SW480 (cell line): Measurements from ENCODE around the gene SBSN.

Source experiments
- DNase-seq: peaks from one replicate; pipeline ENCODE4 v3.0.0-alpha.2; 2016; ENCODE audit warnings: low spot score

SBSN gene

DNA sequence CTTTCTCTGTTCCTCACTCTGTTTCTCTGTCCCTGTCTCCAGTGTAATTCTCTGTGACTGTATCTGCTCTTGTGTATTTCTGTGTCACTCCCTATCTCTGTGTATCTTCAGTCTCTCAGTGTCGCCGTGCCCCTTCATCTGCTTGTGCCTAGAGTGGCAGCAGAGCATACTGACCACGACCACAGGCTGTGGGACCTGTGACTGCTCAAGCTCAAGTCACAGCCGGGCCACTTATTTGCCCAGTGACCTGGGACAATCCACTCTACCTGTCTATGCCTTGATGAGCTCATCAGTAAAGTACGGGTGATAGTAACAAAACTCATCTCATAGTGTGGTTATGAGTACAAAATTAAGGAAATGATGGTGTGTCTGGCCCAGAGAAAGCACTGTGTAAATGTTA, 26.0 kb upstream of the SBSN start:
- no peak for DNase-seq

DNA sequence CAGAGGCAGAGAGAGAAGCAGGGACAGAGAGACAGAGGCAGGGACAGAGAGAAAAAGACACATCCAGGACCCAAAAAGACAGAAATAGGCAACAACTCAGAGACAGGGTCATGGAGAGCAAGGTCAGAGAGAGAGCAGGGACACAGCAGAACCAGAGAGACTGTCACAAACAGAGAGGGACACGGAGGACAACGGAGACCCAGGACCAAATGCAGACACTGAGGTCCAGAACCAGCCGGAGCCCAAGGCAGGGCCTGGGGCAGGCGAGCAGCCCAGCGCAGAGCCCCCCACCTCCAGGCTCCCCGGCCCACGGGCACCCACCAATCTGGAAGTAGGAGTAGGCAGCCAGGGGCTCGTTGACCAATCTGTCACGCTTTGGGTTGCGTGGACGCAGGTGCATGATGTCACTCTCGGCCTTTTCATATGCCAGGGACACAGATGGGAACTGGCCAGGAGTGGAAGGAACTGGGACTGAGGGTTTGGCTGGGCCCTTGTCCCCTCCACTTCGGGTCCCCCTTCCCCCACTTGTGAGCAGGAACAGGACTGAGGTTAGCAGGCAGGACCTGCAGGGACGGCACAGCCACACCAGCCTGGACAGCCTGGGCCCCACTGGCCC, 25.4 kb upstream of the SBSN start:
- DNase-seq = no peak

DNA sequence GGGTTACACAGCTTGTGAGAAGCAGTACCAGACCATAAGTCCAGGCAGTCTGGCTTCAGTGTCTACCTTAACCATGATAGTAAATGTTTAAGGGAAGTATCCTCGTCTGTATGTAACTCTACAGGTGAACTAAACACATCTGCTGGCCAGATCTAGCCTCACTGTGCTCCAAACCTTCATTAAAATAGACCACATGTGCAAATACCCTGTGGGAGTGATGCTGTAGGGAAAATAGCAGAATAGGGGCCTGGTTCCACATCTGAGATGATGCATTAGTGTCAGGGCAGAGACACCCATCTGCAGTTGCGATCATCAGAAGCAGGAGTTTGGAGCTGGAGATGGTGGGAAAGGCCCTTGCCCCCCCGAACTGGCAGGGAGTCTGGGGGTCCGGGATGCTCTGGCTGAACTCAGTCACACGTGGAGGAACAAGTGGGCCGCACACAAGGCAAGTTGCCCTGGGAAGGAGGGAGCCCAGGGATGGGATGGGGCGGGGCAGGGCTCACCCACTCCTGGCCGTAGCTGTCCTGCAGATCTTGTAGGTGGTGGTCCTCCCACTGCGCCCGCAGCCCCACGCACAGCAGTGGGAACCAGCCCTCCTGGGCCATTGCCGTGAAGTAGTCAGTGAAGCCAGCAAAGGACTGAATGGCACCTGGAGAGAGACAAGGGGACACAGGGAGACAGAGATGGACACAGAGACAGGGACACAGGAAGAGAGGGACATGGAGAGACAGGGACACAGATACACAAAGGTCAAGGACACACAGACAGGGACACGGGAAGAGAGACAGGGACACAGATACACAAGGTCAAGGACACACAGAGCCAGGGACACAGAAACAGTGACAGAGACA, 24.6 kb upstream of the SBSN start:
- no peak for DNase-seq

DNA sequence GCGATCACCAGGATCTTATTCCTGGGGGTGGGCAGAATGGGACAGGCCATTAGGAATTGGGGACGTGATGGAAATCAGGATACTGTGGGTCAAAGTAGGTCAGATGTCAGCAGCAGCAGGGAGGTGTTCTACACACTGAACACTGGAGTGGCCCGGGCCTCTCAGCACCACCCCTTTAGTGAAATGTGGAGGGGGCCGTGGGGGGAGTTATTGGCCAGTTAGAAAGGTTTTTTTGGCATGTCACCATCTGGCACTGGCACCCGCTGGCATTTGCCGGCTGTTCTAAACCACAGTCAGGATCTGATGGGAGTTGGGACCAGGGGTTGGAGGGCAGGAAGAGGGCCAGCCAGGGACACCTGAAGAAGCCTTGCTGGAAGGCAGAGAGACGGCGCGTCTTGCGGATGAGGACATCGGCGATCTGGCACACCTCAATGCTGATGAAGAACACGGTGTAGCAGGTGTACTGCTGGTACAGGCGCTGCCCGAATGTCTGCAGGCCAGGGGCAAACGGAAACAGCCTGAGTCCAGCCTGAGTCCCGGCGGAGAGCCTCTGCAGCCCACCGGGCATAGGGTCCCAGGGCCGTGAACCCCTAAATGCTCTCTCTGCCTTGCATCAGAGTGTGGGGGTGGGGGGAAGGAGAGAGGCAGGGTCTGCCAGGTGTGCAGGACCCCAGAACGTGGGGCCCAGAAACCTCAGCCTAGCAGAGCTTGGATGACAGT, 23.1 kb upstream of the SBSN start:
- no peak for DNase-seq

DNA sequence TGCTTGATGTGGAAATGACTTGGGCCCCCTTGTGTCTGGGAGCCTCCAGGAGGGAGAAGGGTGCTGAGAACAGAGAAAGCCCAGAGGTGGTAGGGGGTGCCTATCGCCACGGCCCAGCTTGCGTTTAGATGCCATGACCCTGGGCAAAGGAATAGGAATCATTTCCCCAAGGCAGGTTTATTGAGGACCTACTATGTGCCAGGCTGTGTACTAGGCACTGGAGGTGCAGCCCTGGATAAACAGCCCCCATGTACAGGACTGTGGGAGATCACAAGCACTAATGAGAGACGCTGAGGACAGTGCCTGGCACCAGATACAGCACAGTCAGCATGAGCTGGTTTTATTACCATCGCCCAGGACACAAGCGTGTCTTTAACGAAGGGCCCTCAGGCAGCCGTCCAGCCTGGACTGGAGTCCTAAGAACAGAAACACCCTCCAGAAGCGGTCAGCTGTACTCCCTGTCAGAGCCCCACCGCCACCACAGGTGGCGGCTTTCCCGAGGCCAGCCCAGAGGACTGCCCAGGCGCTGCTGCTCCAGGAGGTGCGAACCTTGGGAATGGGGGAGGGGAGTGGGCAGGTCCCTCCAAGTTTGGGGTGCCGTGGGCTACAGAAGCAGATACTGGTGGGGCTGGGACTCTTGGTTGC, 21.9 kb upstream of the SBSN start:
- DNase-seq = no peak

DNA sequence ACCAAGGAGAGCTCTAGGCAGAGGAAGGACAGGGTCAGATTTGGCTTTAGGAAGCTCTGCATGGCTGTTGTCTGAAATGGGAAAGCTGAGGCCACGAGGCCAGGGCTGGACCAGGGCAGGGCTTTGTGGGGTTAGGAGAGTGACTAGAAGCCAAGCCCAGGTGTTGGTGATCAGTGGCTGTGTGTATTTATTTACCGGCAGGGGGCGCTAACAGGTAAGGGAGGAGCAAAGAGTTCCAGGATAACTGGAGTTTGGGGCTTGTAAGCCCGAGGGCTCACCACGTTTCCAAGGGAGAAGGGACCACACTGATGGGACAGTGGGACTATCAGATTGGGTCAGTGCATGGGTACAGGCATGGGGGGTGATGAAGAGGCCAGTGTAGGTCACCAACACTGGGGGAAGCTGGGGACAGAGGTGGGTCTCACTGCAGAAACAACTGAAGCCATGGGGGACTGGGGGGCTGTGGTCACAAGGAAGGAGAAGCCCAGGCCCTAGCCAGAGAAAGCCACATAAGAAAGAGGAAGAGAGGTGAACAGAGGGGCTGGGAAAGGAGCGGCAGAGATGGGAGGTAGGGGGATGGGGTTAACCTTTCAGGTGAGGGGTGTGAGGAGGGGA, 21.2 kb upstream of the SBSN start:
- DNase-seq = peak; percentile 85

DNA sequence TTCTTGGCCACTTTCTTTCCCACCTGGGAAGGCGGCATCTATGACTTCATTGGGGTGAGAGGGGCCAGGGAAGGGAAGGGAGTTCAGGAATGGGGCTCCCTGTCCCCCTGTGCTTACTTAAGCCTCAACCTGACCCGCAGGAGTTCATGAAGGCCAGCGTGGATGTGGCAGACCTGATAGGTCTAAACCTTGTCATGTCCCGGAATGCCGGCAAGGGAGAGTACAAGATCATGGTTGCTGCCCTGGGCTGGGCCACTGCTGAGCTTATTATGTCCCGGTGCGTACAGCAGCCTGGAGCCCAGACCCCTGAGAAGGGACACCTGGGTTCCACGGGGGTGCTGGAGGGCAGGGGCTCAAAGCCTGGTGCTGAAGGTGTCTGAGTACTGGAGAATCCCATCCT, 18.4 kb upstream of the SBSN start:
- DNase-seq = no peak

DNA sequence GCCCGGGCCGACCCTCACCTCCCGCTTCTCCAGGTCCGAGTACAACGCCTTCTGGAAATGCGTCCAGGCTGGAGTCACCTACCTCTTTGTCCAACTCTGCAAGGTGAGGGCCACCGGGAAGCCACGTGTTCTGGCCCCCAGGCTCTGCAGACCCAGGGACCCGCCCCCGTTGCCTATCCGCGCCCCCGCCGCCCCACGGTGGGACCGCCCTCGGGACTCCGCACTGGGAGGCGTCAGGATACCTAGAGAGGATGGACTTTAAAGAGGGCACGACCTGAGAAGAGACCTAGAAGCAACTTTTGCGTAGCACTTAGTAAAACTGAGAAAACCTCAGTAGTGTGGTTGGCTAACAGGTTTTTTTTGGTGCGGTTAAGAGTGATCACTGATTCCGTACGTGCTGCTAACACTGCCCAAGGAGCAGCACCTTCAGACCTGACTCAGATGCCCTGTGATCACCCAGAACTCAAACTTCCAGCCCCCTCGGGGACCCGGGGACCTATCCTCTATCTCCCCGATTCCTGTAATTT, 17.8 kb upstream of the SBSN start:
- peak; percentile 33 for DNase-seq

DNA sequence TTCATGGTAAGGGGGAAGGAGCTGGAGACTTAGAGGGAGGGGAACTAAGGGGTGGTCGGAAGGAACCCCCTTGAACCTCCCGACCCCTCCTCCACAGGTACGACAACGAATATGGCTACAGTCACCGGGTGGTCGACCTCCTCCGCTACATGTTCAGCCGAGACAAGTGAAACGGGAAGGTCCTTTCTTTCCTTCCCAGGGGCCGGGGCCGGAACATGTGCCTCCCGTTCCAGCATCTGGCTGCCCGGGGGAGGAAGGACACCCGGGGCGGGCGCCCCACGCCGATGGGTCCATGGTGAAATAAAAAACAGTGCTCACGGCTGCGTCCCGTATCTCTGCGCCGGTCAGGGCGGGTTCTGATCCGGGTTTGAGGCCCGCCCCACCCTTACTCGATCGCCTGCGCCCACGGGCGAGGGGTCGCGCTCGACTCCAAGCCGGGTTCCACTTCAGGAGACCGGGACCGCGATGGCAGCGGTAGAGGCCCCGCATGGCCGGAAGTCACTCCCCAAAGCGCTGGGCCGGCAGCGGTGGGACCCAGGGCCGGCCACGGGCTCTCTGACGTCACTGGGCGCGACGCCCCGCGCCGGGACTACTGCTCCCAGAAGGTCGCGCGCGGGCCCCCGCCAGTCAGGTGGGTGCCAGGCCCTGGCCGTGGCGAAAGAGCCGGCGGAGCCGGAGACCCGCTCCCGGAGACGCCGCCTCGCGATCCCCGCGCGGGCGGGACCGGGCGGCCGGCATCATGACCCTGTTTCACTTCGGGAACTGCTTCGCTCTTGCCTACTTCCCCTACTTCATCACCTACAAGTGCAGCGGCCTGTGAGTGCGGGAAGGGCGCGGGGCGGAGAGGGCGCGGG, 17.1 kb upstream of the SBSN start, which contains the start of gene TMEM147:
Gene TMEM147, plus strand, starts transcription at position 626 of the 854 bp plus-strand sequence. Its CDS starts 114 bp downstream, at position 740.
- peak; percentile 92 for DNase-seq

DNA sequence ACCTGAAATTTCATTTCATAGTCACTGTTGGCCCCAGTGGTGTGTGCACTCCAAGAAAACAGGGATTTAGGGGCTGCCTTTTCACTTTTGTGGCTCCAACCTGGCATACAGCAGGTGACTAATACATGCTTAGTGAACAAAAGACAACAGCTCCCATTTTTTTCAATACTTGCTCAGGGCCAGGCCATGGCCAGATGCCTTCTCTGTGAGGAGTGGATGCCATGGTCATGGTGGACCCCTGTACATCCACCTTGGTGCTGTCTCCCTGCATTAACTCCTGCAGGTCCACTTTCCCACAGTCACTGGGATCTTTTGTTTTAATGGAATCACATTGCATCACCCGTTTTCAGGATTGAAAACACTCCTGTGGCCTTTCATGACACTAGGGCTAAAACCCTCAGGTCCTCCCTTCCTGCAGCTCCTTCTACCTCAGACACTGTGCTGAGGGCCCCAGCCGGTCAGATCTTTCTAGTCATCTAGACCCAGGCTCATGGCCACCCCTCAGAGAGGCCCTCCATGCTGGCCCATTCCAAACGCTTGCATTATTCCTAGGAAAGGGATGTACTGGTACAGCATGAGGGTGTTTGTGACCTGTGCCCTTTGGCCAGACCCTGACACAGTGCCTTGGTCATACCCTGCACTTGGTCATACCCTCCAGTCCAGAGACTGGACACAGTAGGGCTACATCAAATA, 16.1 kb upstream of the SBSN start:
- DNase-seq = no peak

DNA sequence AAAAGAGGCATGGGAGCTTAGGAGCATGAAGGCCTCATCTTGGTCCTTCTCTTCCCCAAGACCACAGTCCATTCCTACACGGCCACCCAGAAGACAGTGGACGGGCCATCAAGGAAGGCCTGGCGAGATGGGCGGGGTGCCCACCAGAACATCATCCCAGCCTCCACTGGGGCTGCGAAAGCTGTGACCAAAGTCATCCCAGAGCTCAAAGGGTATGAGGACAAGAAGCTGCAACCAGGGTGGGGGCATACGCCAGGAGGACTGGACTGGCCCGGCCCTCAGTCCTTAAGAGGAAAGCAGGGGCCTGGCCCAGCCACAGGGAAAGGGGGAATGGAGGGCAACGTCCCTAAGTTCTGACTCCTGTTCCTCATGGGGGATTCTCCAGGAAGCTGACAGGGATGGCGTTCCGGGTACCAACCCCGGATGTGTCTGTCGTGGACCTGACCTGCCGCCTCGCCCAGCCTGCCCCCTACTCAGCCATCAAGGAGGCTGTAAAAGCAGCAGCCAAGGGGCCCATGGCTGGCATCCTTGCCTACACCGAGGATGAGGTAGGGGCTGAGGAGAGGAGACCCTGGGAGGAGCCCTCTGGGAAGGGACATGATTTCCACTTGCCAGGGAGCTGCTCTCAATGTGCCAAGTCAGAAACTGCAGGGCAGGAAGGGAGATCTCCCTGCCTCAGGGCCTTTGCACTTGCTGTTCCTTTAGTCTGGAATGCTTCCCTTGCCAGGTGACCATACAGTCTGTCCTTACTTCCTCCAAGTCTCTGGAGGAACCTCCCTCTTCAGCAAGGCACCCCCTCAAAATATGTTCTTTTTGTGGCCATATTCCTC, 15.4 kb upstream of the SBSN start:
- DNase-seq = no peak

DNA sequence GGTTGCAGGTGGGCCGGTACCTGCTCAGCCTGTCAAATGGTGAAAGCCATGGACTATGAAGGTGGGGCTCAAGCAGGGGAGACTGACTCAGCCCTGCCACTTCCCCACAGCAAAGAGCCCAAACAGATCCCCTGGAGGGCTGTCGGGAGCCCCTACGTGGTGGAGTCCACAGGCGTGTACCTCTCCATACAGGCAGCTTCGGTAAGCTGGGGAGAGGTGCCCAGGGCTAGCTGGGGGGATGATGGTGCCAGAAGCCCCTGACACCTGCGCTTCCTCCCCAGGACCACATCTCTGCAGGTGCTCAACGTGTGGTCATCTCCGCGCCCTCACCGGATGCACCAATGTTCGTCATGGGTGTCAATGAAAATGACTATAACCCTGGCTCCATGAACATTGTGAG, 14.1 kb upstream of the SBSN start:
- no peak for DNase-seq

DNA sequence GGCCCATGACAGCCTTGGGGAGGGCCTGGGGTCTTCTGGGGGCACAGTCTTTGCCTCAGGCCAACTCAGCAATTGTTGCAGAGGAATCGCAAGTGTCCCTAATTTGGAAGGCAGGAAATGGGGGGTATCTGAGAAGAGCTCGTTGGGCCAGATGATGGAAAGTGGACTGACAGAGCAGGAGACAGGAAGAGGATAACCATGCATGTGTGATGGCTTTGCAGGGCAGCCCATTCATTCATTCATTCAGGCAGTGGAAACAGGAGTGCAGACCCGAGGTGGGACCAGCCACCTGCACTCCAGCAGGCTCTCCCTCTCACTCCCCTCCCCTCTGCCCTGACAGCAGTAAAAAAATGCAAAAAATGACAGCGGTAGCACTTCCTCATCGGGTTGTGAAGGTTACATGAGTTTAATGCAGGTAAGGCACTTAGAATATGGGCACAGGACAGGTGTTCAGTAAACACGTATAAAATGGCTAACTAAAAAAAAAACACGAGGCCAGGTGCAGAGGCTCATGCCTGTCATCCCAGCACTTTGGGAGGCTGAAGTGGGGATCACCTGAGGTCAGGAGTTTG, 12.3 kb upstream of the SBSN start:
- DNase-seq = no peak

DNA sequence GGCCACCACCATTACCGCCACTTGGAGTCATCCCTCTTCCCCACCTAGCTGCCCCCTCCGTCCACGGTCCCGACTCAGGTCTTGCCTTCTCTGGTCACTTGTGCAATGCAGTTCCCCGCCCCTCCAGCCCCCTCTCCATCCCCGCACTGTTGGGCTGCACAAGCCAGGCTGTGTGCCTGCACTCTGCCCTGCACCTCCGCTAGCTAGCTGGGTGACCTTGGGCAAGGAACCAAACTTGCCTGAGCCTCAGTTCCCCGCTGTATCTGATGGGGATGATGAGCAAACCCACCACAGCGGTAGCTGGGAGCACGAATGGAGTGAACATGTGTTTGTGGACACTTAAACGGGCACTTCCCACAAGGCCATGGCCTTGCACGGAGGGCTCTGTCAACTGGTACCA, 11.7 kb upstream of the SBSN start:
- DNase-seq = no peak

DNA sequence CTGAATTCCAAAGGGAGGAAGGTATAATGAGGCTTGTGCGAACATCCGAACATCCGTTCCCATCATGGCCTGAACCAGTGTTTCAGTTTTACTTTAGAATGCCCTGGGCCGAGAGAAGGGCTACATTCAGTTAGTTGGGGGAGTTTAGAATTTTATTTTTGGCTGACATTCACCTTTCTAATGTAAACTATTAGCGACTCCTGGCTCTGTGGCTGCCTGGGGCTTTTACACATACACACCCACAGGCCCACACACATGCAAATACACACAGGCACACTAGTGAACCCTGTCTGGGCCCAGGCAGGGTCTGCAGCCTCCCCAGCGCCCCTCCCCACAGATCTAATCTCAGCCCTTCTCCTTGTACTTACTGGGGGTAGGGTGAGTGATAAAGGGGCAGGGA, 11.2 kb upstream of the SBSN start:
- no peak for DNase-seq

DNA sequence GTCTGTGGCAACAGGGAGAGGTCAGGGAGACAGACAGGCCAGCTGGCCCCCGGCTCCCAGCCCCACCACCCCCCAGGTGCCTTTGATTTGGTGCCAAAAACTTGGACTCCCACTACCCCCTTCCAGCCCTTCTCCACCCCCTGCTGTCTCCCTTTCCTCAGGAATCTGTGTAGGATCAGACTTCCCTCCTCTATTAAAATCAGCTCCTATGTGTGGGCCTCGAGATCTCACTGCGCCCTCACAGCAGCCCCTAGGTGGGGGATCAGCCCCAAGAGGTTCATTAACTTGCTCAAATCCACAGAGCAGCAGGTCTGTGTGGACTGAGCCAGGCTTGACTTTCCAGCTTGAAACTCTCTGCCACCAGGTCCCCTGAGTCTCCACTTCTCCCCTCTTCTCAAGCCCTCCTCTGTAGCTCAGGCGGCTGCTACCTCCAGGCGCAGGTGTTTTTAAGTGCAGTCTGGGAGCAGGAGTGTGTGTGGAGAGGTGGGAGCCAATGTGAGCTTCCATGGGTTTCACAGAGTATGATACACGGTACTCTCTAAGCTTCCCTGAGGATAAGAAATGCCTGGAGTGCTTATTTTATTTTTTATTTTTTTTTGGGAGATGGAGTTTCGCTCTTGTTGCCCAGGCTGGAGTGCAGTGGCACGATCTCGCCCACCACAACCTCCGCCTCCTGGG, 6.8 kb upstream of the SBSN start:
- DNase-seq = no peak

DNA sequence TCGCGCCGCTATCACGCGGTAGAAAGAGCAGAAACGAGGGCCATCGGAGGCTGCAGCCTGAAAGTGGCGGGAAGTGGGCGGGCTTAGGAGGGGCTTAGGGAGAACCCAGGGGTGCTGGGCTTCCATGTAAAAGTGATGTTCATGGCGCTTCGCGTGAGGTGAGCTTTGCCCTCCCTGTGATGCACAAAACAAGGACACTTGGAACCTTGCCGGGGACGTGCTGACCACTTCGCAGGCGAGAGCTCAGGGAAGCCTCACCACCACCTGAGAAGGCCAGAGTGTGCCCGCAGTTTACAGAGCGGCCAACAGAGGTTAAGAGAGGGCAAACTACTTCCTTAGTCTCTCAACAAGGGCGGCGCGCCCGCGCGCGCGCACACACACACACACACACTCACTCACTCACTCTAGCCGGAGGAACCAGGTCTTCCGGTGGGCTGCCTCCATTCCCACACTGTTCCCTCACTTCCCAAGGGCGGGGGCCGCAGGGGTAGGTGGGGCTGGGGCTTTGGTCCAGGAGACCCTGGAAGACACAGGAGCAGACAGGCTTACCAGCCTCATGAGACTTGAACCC, 5.8 kb upstream of the SBSN start:
- DNase-seq = peak; percentile 58

DNA sequence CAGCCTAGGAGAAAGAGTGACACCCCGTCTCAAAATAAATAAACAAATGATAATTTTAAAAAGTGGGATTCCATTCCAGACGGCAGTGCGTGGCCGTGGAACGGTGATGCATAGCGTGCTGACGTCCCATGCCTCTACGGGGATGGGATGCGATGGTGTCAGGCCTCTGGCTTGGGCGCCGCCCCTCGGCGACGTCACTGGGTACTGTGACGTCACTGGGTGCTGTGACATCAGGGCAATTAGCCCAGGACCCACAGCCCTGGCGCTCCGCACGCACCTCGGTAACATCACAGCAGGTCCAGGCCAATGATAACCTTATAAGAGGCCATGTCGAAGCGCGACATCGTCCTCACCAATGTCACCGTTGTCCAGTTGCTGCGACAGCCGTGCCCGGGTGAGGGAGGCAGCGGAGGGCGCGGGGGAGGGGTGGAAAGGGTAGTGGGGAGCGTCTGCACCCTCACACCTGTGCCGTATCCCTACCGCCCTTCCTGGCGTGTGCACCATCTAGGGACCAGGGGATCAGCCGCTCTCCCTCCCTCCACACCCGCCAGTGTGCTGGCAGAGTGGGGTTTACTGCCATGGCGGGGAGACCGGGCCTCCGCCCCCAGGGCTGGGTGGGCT, 5.2 kb upstream of the SBSN start, which contains the start of gene GAPDHS:
Gene GAPDHS, plus strand, starts transcription at position 256 of the 621 bp plus-strand sequence. Its CDS starts 72 bp downstream, at position 328.
- no peak for DNase-seq
